CD4-positive, CD25-positive, alpha-beta regulatory T cell (primary cell): Measurements from ENCODE around the gene LDLR. TPM values are rescaled to one million over a fixed set of nuclear protein-coding genes. Genes with fewer than 3 reads are reported as not detected.
"Not testable (repeated sequence)": the region's sequence is repeated elsewhere in the genome, so short reads cannot be mapped to it uniquely, and the experiment has no call there.

ENCODE experiments used
- ATAC-seq, 2 donors: fragments of 150-1000 bp; cut with Tn5 transposase; one replicate each; pipeline ENCODE4 v1.10.0; 2021; ENCODE audit warnings: low read depth in 2 of 2, moderate number of reproducible peaks in 2 of 2, moderate library complexity in 1 of 2
- DNase-seq, 3 donors: peaks; one replicate each; pipeline versions ENCODE4 v3.0.0 to v3.0.0-alpha.2; 2012 to 2022; ENCODE audit warnings: mixed read lengths in 1 of 3
- H3K27ac ChIP-seq: one replicate; pipeline ENCODE4 v1.7.0; 2013; ENCODE audit warnings: mild to moderate bottlenecking, low read length; ENCODE audit not compliant: insufficient read depth, poor library complexity, severe bottlenecking
- H3K27me3 ChIP-seq: one replicate; pipeline ENCODE4 v1.7.0; 2013; ENCODE audit warnings: low read length; ENCODE audit not compliant: control insufficient read depth, insufficient read depth
- H3K36me3 ChIP-seq: one replicate; pipeline ENCODE4 v1.7.0; 2013; ENCODE audit warnings: mild to moderate bottlenecking, low read length, moderate library complexity; ENCODE audit not compliant: control insufficient read depth, insufficient read depth
- H3K4me1 ChIP-seq: 2 replicates; pipeline ENCODE4 v1.7.0; 2013; ENCODE audit warnings: mild to moderate bottlenecking, low read length; ENCODE audit not compliant: insufficient read depth, control insufficient read depth, poor library complexity, severe bottlenecking
- H3K4me3 ChIP-seq: one replicate; pipeline ENCODE4 v1.7.0; 2013; ENCODE audit warnings: low read depth, mild to moderate bottlenecking, low read length, moderate library complexity
- H3K9me3 ChIP-seq, 2 experiments: 1 replicate in 1 of 2; 2 replicates in 1 of 2; pipeline ENCODE4 v1.7.0; 2013; ENCODE audit warnings: low read length in 2 of 2, mild to moderate bottlenecking in 1 of 2, moderate library complexity in 1 of 2; ENCODE audit not compliant: control insufficient read depth in 2 of 2
- H3K27ac Mint-ChIP-seq, 3 donors: one replicate each; pipeline ENCODE4 v1.8.0; 2020 to 2022; ENCODE audit warnings: mild to moderate bottlenecking in 3 of 3, mixed read lengths in 3 of 3, moderate library complexity in 2 of 3
- H3K27me3 Mint-ChIP-seq: one replicate; pipeline ENCODE4 v1.8.0; 2022; ENCODE audit warnings: mild to moderate bottlenecking, mixed read lengths
- H3K36me3 Mint-ChIP-seq: one replicate; pipeline ENCODE4 v1.8.0; 2020; ENCODE audit warnings: mixed read lengths
- H3K4me1 Mint-ChIP-seq, 4 donors: one replicate each; pipeline ENCODE4 v1.8.0; 2020 to 2022; ENCODE audit warnings: mixed read lengths in 4 of 4, mild to moderate bottlenecking in 1 of 4
- H3K4me3 Mint-ChIP-seq, 4 donors: one replicate each; pipeline ENCODE4 v1.8.0; 2020 to 2022; ENCODE audit warnings: mild to moderate bottlenecking in 4 of 4, mixed read lengths in 4 of 4, moderate library complexity in 3 of 4
- H3K9me3 Mint-ChIP-seq, 7 donors: one replicate each; pipeline ENCODE4 v1.8.0; 2020 to 2022; ENCODE audit warnings: mixed read lengths in 7 of 7, mild to moderate bottlenecking in 3 of 7, moderate library complexity in 2 of 7
- polyA plus RNA-seq, 4 donors: library from polyadenylated mRNA; unstranded; fragments of 300-500 nt; fragmentation: Illumina TruSeq; gene quantifications; one replicate each; pipeline ENCODE4 v1.2.3, GENCODE V29; 2021
- total RNA-seq: library from RNA; stranded (reverse); gene quantifications from one replicate; pipeline ENCODE4 v1.2.3, GENCODE V29; 2022

Gene LDLR
- total and polyA plus RNA-seq, 5 donors from 2014 or later: 5.1 to 108 (median 11.8) TPM

GRCh38 chr19:11078893-11079292, 10.4 kb upstream of the LDLR start:
- Mint-ChIP-seq H3K27me3 (no peaks in the 10 kb centered on the region), H3K4me3 (no peak overlapping the region), H3K36me3 (no peaks in the 10 kb centered on the region), H3K4me1 (peaks cover 0 to 10% (median 0%) of the 10 kb centered on the region in 4 donors), H3K27ac (peak overlapping the region in 1 of 3 donors; percentile 90), H3K9me3 (no peaks in the 10 kb centered on the region)
- no peak for DNase-seq
- H3K36me3 ChIP-seq: no peaks in the 10 kb centered on the region
- no peaks in the 10 kb centered on the region for H3K4me1 ChIP-seq
- ATAC-seq: no peak
- no peak overlapping the region for H3K4me3 ChIP-seq
- no peak overlapping the region for H3K27ac ChIP-seq
- no peaks in the 10 kb centered on the region for H3K27me3 ChIP-seq
- H3K9me3 ChIP-seq: no peaks in the 10 kb centered on the region

GRCh38 chr19:11079999-11080398, 9.3 kb upstream of the LDLR start:
- no peaks in the 10 kb centered on the region for H3K9me3 ChIP-seq
- no peaks in the 10 kb centered on the region for H3K27me3 Mint-ChIP-seq
- no peak overlapping the region for H3K27ac ChIP-seq
- peaks cover 4% of the 10 kb centered on the region for H3K4me1 ChIP-seq
- no peak overlapping the region for H3K4me3 ChIP-seq
- H3K36me3 Mint-ChIP-seq: no peaks in the 10 kb centered on the region
- H3K4me1 Mint-ChIP-seq: peaks cover 0 to 8% (median 2%) of the 10 kb centered on the region in 4 donors
- H3K27me3 ChIP-seq: no peaks in the 10 kb centered on the region
- no peak overlapping the region for H3K4me3 Mint-ChIP-seq
- no peaks in the 10 kb centered on the region for H3K36me3 ChIP-seq
- no peak overlapping the region for H3K27ac Mint-ChIP-seq
- no peak for DNase-seq
- ATAC-seq: no peak
- H3K9me3 Mint-ChIP-seq: no peaks in the 10 kb centered on the region

DNA sequence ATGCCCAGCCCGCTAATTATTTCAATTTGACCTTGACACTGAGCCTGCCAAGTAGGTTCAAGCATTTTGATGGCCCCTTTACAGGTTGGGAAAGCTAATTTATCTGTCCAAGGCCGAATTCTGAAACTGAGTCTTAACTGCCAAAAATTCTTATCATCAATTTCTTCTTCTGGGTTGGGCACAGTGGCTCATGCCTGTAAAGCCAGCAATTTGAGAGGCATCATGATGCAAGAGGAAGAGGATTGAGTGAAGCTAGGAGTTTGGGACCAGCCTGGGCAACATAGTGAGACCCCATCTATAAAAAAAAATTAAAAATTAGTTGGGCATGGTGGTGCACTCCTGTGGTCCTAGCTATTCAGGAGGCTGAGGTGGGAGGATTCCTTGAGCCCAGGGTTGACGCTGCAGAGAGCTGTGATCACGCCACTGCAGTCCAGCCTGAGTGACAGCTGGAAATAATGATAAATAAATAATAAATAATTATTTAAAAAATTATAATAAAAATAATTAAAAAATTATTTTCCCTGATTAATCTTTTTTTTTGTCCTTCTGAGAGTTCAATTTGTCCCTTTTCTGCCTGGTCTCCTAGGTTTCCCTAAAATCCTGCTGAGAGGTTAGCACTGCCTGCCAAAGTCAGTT, 1.3 kb upstream of the LDLR start:
- ATAC-seq (no peak), DNase-seq (no peak)
- no peaks in the 10 kb centered on the region for H3K27me3 ChIP-seq
- no peak overlapping the region for H3K4me3 ChIP-seq
- H3K27ac ChIP-seq: no peak overlapping the region
- Mint-ChIP-seq H3K9me3 (peaks cover 0 to 2% (median 0%) of the 10 kb centered on the region in 7 donors), H3K27ac (no peak overlapping the region), H3K4me3 (peak overlapping the region in 2 of 4 donors; percentile 65 to 87), H3K27me3 (peaks cover 6% of the 10 kb centered on the region), H3K36me3 (no peaks in the 10 kb centered on the region), H3K4me1 (peaks cover 11 to 50% (median 27%) of the 10 kb centered on the region in 4 donors)
- H3K4me1 ChIP-seq: peaks cover 39% of the 10 kb centered on the region
- H3K36me3 ChIP-seq: no peaks in the 10 kb centered on the region
- no peaks in the 10 kb centered on the region for H3K9me3 ChIP-seq

GRCh38 chr19:11088506-11089253, 583 bp upstream of the LDLR start:
- Histone ChIP-seq H3K4me1 (peaks cover 39% of the 10 kb centered on the region), H3K4me3 (peak overlapping the region; percentile 76), H3K27ac (peak overlapping the region; percentile 99), H3K27me3 (no peaks in the 10 kb centered on the region), H3K9me3 (no peaks in the 10 kb centered on the region), H3K36me3 (no peaks in the 10 kb centered on the region)
- Mint-ChIP-seq H3K27ac (peak overlapping the region; percentile 89 to 96 (median 95)), H3K36me3 (no peaks in the 10 kb centered on the region), H3K4me3 (peak overlapping the region; percentile 87 to 99 (median 94)), H3K4me1 (peaks cover 11 to 56% (median 31%) of the 10 kb centered on the region in 4 donors), H3K9me3 (peaks cover 0 to 2% (median 0%) of the 10 kb centered on the region in 7 donors), H3K27me3 (peaks cover 6% of the 10 kb centered on the region)
- no peak for ATAC-seq
- DNase-seq: peak in 1 of 3 donors; percentile 31

DNA sequence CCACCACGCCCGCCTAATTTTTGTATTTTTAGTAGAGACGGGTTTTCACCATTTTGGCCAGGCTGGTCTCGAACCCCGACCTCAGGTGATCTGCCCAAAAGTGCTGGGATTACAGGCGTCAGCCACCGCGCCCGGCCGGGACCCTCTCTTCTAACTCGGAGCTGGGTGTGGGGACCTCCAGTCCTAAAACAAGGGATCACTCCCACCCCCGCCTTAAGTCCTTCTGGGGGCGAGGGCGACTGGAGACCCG, 676 bp downstream of the LDLR start:
- H3K27me3 Mint-ChIP-seq, H3K27me3 ChIP-seq, H3K36me3 Mint-ChIP-seq, H3K36me3 ChIP-seq, H3K9me3 Mint-ChIP-seq, DNase-seq, H3K9me3 ChIP-seq: not testable (repeated sequence)
- H3K4me3 ChIP-seq: peak overlapping the region; percentile 76
- H3K27ac Mint-ChIP-seq: peak overlapping the region in 2 of 3 donors; percentile 89 to 96
- H3K4me1 ChIP-seq: peaks cover 44% of the 10 kb centered on the region
- H3K4me3 Mint-ChIP-seq: peak overlapping the region; percentile 87 to 99 (median 94)
- peak overlapping the region; percentile 99 for H3K27ac ChIP-seq
- H3K4me1 Mint-ChIP-seq: peaks cover 13 to 59% (median 34%) of the 10 kb centered on the region in 4 donors
- ATAC-seq: peak in 1 of 2 donors; percentile 1

DNA sequence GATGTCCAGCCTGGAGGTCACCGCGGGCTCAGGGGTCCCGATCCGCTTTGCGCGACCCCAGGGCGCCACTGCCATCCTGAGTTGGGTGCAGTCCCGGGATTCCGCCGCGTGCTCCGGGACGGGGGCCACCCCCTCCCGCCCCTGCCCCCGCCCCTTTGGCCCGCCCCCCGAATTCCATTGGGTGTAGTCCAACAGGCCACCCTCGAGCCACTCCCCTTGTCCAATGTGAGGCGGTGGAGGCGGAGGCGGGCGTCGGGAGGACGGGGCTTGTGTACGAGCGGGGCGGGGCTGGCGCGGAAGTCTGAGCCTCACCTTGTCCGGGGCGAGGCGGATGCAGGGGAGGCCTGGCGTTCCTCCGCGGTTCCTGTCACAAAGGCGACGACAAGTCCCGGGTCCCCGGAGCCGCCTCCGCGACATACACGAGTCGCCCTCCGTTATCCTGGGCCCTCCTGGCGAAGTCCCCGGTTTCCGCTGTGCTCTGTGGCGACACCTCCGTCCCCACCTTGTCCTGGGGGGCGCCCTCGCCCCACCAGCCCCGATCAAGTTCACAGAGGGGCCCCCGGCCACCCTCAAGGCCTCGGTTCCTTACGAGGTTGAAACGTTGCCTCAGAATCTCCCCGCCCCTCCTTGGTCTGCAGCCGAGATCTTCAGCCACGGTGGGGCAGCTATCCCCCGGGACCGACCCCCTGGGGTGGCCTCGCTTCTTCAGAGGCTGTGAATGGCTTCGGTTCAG, 1.2 kb downstream of the LDLR start:
- Mint-ChIP-seq H3K4me3 (peak overlapping the region; percentile 87 to 96 (median 94)), H3K4me1 (peaks cover 17 to 59% (median 35%) of the 10 kb centered on the region in 4 donors), H3K9me3 (peaks cover 0 to 2% (median 0%) of the 10 kb centered on the region in 7 donors), H3K27ac (peak overlapping the region; percentile 94 to 98 (median 96)), H3K27me3 (peaks cover 6% of the 10 kb centered on the region), H3K36me3 (no peaks in the 10 kb centered on the region)
- peak; percentile 89 to 93 for ATAC-seq
- DNase-seq: peak; percentile 96 to 99 (median 96)
- no peaks in the 10 kb centered on the region for H3K27me3 ChIP-seq
- no peaks in the 10 kb centered on the region for H3K9me3 ChIP-seq
- peak overlapping the region; percentile 92 for H3K4me3 ChIP-seq
- H3K27ac ChIP-seq: peak overlapping the region; percentile 99
- no peaks in the 10 kb centered on the region for H3K36me3 ChIP-seq
- H3K4me1 ChIP-seq: peaks cover 47% of the 10 kb centered on the region

DNA sequence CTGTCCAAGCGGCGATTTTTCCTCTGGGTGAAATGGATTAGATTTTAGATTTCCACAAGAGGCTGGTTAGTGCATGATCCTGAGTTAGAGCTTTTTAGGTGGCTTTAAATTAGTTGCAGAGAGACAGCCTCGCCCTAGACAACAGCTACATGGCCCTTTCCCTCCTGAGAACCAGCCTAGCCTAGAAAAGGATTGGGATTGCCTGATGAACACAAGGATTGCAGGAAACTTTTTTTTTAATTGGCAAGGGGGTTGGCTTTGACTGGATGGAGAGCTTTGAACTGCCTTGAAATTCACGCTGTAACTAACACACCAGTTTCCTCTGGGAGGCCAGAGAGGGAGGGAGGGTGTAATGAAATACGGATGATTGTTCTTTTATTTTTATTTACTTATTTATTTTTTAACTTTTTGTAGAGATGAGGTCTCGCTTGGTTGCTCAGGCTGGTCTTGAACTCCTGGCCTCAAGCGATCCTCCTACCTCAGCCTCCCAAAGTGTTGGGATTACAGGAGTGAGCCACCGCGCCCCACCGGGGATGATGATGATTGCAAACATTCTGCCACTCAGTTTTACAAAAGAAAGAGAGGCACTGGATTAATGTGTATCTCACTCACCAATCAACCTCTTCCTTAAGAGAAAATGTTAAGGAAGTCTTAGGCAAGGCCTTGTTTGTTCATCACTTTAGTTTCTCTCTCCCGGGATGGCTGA, 1.9 kb downstream of the LDLR start:
- Mint-ChIP-seq H3K4me1 (peaks cover 18 to 65% (median 39%) of the 10 kb centered on the region in 4 donors), H3K9me3 (peaks cover 0 to 2% (median 0%) of the 10 kb centered on the region in 7 donors), H3K27me3 (peaks cover 6% of the 10 kb centered on the region), H3K4me3 (peak overlapping the region; percentile 87 to 96 (median 94)), H3K36me3 (no peaks in the 10 kb centered on the region), H3K27ac (peak overlapping the region; percentile 94 to 98 (median 96))
- Histone ChIP-seq H3K9me3 (no peaks in the 10 kb centered on the region), H3K27me3 (no peaks in the 10 kb centered on the region), H3K27ac (peak overlapping the region; percentile 99), H3K36me3 (no peaks in the 10 kb centered on the region), H3K4me1 (peaks cover 54% of the 10 kb centered on the region), H3K4me3 (peak overlapping the region; percentile 92)
- DNase-seq (no peak), ATAC-seq (no peak)
